IMR-90 (cell line): Measurements from ENCODE around the gene CYB5R4. TPM values are rescaled to one million over a fixed set of nuclear protein-coding genes. Genes with fewer than 3 reads are reported as not detected.

Experiments used
- ATAC-seq: fragments of 200-7000 bp; cut with Tn5 transposase; 2 replicates; pipeline ENCODE4 v1.9.1; 2020; ENCODE audit warnings: low read depth, mild to moderate bottlenecking, moderate library complexity
- BruUV-seq: library from RNA; stranded (reverse); fragments of 400-500 nt; replicated peaks from 2 replicates; lab custom pipeline; 2021; lab: Mats Ljungman, UMichigan
- CTCF ChIA-PET: fragments of 300-600 bp; formaldehyde crosslinking; extraction: SDS; loops from one replicate; lab custom pipeline; 2021; ENCODE audit warnings: antibody characterized with exemption; lab: Yijun Ruan, JAX
- POLR2A ChIA-PET: fragments of 300-600 bp; sonication (Branson Sonifier 250); formaldehyde crosslinking; loops from one replicate; lab custom pipeline; 2022; ENCODE audit warnings: antibody characterized with exemption; ENCODE audit not compliant: unreplicated experiment; lab: Charles Lee
- DNase-seq: peaks from one replicate; pipeline ENCODE4 v3.0.0; 2013
- H2AFZ ChIP-seq: replicated peaks from 2 replicates; pipeline ENCODE3; 2013; ENCODE audit warnings: low read length, mild to moderate bottlenecking; ENCODE audit not compliant: poor library complexity
- H2AK5ac ChIP-seq: 2 replicates; pipeline ENCODE4 v1.6.1; 2013; ENCODE audit warnings: low read depth, low read length, inconsistent platforms
- H2AK9ac ChIP-seq: replicated peaks from 2 replicates; pipeline ENCODE3; 2013; ENCODE audit warnings: mild to moderate bottlenecking, low read depth, low read length, moderate library complexity; ENCODE audit not compliant: poor library complexity
- H2BK120ac ChIP-seq: 2 replicates; pipeline ENCODE4 v1.6.1; 2013; ENCODE audit warnings: low read depth, low read length, inconsistent platforms
- H2BK15ac ChIP-seq: 3 replicates; pipeline ENCODE4 v1.6.1; 2013; ENCODE audit warnings: low read depth, low read length, inconsistent platforms
- H2BK20ac ChIP-seq: 2 replicates; pipeline ENCODE4 v1.6.1; 2013; ENCODE audit warnings: low read depth, mild to moderate bottlenecking, inconsistent platforms, low read length, moderate library complexity
- H2BK5ac ChIP-seq: 2 replicates; pipeline ENCODE4 v1.6.1; 2013; ENCODE audit warnings: mild to moderate bottlenecking, low read depth, low read length, inconsistent platforms; ENCODE audit not compliant: poor library complexity, severe bottlenecking
- H3K14ac ChIP-seq: replicated peaks from 2 replicates; pipeline ENCODE4 v1.6.1; 2013; ENCODE audit warnings: low read depth, low read length, inconsistent platforms
- H3K18ac ChIP-seq: 2 replicates; pipeline ENCODE4 v1.6.1; 2013; ENCODE audit warnings: low read depth, low read length, control low read depth
- H3K23ac ChIP-seq: 2 replicates; pipeline ENCODE4 v1.6.1; 2013; ENCODE audit warnings: low read depth, low read length, inconsistent platforms
- H3K27ac ChIP-seq: 2 replicates; pipeline ENCODE4 v1.5.1; 2013; ENCODE audit warnings: mild to moderate bottlenecking, control low read depth, low read length; ENCODE audit not compliant: insufficient read depth
- H3K27me3 ChIP-seq: 2 replicates; pipeline ENCODE4 v1.6.1; 2013; ENCODE audit warnings: low read length; ENCODE audit not compliant: control insufficient read depth, insufficient read depth
- H3K36me3 ChIP-seq: 2 replicates; pipeline ENCODE4 v1.6.1; 2013; ENCODE audit warnings: low read length, mixed read lengths; ENCODE audit not compliant: control insufficient read depth, insufficient read depth
- H3K4ac ChIP-seq: 2 replicates; pipeline ENCODE4 v1.6.1; 2013; ENCODE audit warnings: low read depth, low read length, inconsistent platforms
- H3K4me1 ChIP-seq: 2 replicates; pipeline ENCODE4 v1.6.1; 2013; ENCODE audit warnings: low read length, mixed read lengths; ENCODE audit not compliant: control insufficient read depth, insufficient read depth
- H3K4me2 ChIP-seq: 2 replicates; pipeline ENCODE4 v1.6.1; 2013; ENCODE audit warnings: low read depth, mild to moderate bottlenecking, control low read depth, low read length, moderate library complexity
- H3K4me3 ChIP-seq: 2 replicates; pipeline ENCODE4 v1.5.1; 2013; ENCODE audit warnings: low read depth, mild to moderate bottlenecking, control low read depth, low read length, moderate library complexity; ENCODE audit not compliant: insufficient read depth
- H3K56ac ChIP-seq: 2 replicates; pipeline ENCODE4 v1.6.1; 2013; ENCODE audit warnings: low read length, inconsistent platforms; ENCODE audit not compliant: insufficient read depth; ENCODE audit errors: extremely low read depth
- H3K79me1 ChIP-seq, 2 experiments: 2 replicates each; pipeline ENCODE4 v1.6.1; 2013; ENCODE audit warnings: low read length in 2 of 2, inconsistent platforms in 1 of 2, low read depth in 1 of 2
- H3K9ac ChIP-seq: 2 replicates; pipeline ENCODE4 v1.6.1; 2013; ENCODE audit warnings: low read depth, low read length, control low read depth
- H3K9me1 ChIP-seq: 2 replicates; pipeline ENCODE4 v1.6.1; 2013; ENCODE audit warnings: low read length, inconsistent platforms; ENCODE audit not compliant: insufficient read depth
- H3K9me3 ChIP-seq: 2 replicates; pipeline ENCODE4 v1.6.1; 2013; ENCODE audit warnings: low read length; ENCODE audit not compliant: control insufficient read depth, insufficient read depth
- H4K20me1 ChIP-seq: 2 replicates; pipeline ENCODE4 v1.6.1; 2013; ENCODE audit warnings: low read length, inconsistent platforms; ENCODE audit not compliant: insufficient read depth
- H4K5ac ChIP-seq: 2 replicates; pipeline ENCODE4 v1.6.1; 2013; ENCODE audit warnings: mild to moderate bottlenecking, low read depth, low read length, control low read depth
- H4K8ac ChIP-seq, 2 experiments: 2 replicates each; pipeline ENCODE4 v1.6.1; 2013; ENCODE audit warnings: low read depth in 2 of 2, low read length in 2 of 2, control low read depth in 1 of 2, inconsistent platforms in 1 of 2
- H4K91ac ChIP-seq: 2 replicates; pipeline ENCODE4 v1.6.1; 2013; ENCODE audit warnings: low read depth, low read length, inconsistent platforms; ENCODE audit not compliant: insufficient read depth
- BHLHE40 ChIP-seq: fragments of 150-350 bp; IDR thresholded peaks from 2 replicates; pipeline ENCODE4 v1.6.1; 2016; ENCODE audit warnings: mild to moderate bottlenecking, low read depth, low read length
- CEBPB ChIP-seq: IDR thresholded peaks from 2 replicates; pipeline ENCODE4 v1.6.1; 2012; ENCODE audit warnings: low read depth, low read length, improper control_type of control experiment
- CTCF ChIP-seq: conservative IDR thresholded peaks from 2 replicates; pipeline ENCODE4 v1.5.1; 2012; ENCODE audit warnings: mild to moderate bottlenecking, low read depth, low read length, improper control_type of control experiment
- ELK1 ChIP-seq: fragments of 150-350 bp; IDR thresholded peaks from 2 replicates; pipeline ENCODE4 v1.6.1; 2016; ENCODE audit warnings: low read depth, mild to moderate bottlenecking, low read length, moderate library complexity, borderline replicate concordance
- MAFK ChIP-seq: IDR thresholded peaks from 2 replicates; pipeline ENCODE4 v1.6.1; 2012; ENCODE audit warnings: low read depth, low read length, improper control_type of control experiment
- MAZ ChIP-seq: IDR thresholded peaks from 2 replicates; pipeline ENCODE4 v1.6.1; 2012; ENCODE audit warnings: low read depth, mild to moderate bottlenecking, low read length, improper control_type of control experiment, moderate library complexity, borderline replicate concordance
- MXI1 ChIP-seq: IDR thresholded peaks from 2 replicates; pipeline ENCODE4 v1.6.1; 2012; ENCODE audit warnings: low read depth, mild to moderate bottlenecking, low read length, moderate library complexity, borderline replicate concordance
- POLR2A ChIP-seq: IDR thresholded peaks from 2 replicates; pipeline ENCODE4 v1.6.1; 2012; ENCODE audit warnings: mild to moderate bottlenecking, low read depth, low read length
- RAD21 ChIP-seq: IDR thresholded peaks from 2 replicates; pipeline ENCODE4 v1.6.1; 2012; ENCODE audit warnings: low read length, improper control_type of control experiment
- RCOR1 ChIP-seq: IDR thresholded peaks from 2 replicates; pipeline ENCODE4 v1.6.1; 2012; ENCODE audit warnings: mild to moderate bottlenecking, low read length, improper control_type of control experiment; ENCODE audit not compliant: insufficient replicate concordance
- RFX5 ChIP-seq: IDR thresholded peaks from 2 replicates; pipeline ENCODE4 v1.8.0; 2012; ENCODE audit warnings: low read depth, mild to moderate bottlenecking, low read length, moderate library complexity
- USF2 ChIP-seq: fragments of 150-350 bp; IDR thresholded peaks from 2 replicates; pipeline ENCODE4 v1.6.1; 2017; ENCODE audit warnings: mild to moderate bottlenecking, antibody characterized with exemption, low read length, low read depth
- WGBS, 2 experiments: methylation state at CpG; one replicate each; pipeline versions ENCODE4 v1.1.5 to v1.1.7; 2013; ENCODE audit warnings: missing lambda C conversion rate in 2 of 2; ENCODE audit not compliant: insufficient read length in 1 of 2; ENCODE audit errors: extremely low coverage in 2 of 2; 5-methylcytosine and 5-hydroxymethylcytosine counted together
- dilution Hi-C: fragments of 300-500 bp; cut with HindIII; formaldehyde crosslinking; loops from one replicate; pipeline ENCODE4 v1.14.3; 2018; ENCODE audit warnings: low sequenced_read_pairs; ENCODE audit not compliant: unreplicated experiment
- in situ Hi-C: fragments of 300-500 bp; cut with MboI; formaldehyde crosslinking; loops from 3 replicates; pipeline ENCODE4 v1.14.3; 2019; ENCODE audit warnings: low sequenced_read_pairs, inconsistent platforms, mixed read lengths
- intact Hi-C: fragments of 100-400 bp; cut with micrococcal nuclease; formaldehyde crosslinking; loops from 2 replicates; pipeline ENCODE4 v1.10.0; 2022
- polyA plus RNA-seq, 3 experiments: library from polyadenylated mRNA; depleted of rRNA; stranded (reverse); fragments of >200 nt; gene quantifications; 2 replicates each; pipeline ENCODE4 v1.2.3, GENCODE V29; 2012; ENCODE audit warnings: low replicate concordance in 1 of 3
- total RNA-seq: library from RNA; depleted of rRNA; stranded (reverse); fragments of >200 nt; gene quantifications from 2 replicates; pipeline ENCODE4 v1.2.3, GENCODE V29; 2012

Gene CYB5R4
- total and polyA plus RNA-seq, 2 of the 4 experiments (the other 2 are of a cell fraction): 3.2 to 6.1 TPM

GRCh38 chr6:83883240-83883639 lies 23.8 kb downstream of the CYB5R4 start:
- dilution Hi-C loops: no loop called here
- Histone ChIP-seq H3K27me3 (no peaks in the 10 kb centered on the region), H3K4me3 (no peak overlapping the region), H3K4me2 (no peak overlapping the region), H3K56ac (no peak overlapping the region), H3K9me1 (no peaks in the 10 kb centered on the region), H3K9ac (no peak overlapping the region), H4K91ac (no peak overlapping the region), H3K14ac (no peak overlapping the region), H2BK15ac (no peak overlapping the region), H3K23ac (no peak overlapping the region), H2BK120ac (no peak overlapping the region), H4K5ac (no peak overlapping the region), H3K27ac (no peak overlapping the region), H2BK20ac (no peak overlapping the region), H3K79me1 (peaks cover 15 to 22% of the 10 kb centered on the region in 2 experiments), H2AK5ac (no peak overlapping the region), H3K4ac (no peak overlapping the region), H2AFZ (no peak overlapping the region), H3K36me3 (no peaks in the 10 kb centered on the region), H4K20me1 (peaks cover 4% of the 10 kb centered on the region; the same call in 1 of the 2 replicates), H4K8ac (no peak overlapping the region), H3K9me3 (no peaks in the 10 kb centered on the region), H2BK5ac (no peak overlapping the region), H3K4me1 (no peaks in the 10 kb centered on the region), H2AK9ac (no peak overlapping the region), H3K18ac (no peak overlapping the region)
- CTCF ChIA-PET: interaction anchor here (0.9 kb wide), 1 partner anchor 17 kb away, joined by 4 read pairs; no protein-coding TSS in a partner anchor
- no peak for ATAC-seq
- no TSS peak for BruUV-seq
- intact Hi-C loops: loop anchor here (10.0 kb wide), 1 partner anchor 1442 kb away; no protein-coding TSS in a partner anchor
- WGBS, 2 experiments: no CpG with 5 or more reads among the region's 2 CpGs
- DNase-seq: no peak
- POLR2A ChIA-PET: no interaction called here
- in situ Hi-C loops: loop anchor here (25.0 kb wide), 1 partner anchor 1429 kb away; no protein-coding TSS in a partner anchor
- TF ChIP-seq BHLHE40 (no peak), RAD21 (no peak), USF2 (no peak), POLR2A (no peak), MAZ (no peak), CTCF (no peak), ELK1 (no peak), RFX5 (no peak), RCOR1 (no peak), MXI1 (no peak), CEBPB (no peak), MAFK (no peak)
